Choroid plexus epithelial cell (primary cell): ENCODE results near the gene IFFO2.

Source experiments
- DNase-seq: peaks from one replicate; pipeline ENCODE4 v3.0.0-alpha.2; 2010; ENCODE audit warnings: low read depth
- H3K4me3 ChIP-seq: 2 replicates; pipeline ENCODE4 v1.5.1; 2011; ENCODE audit warnings: low read depth, mild to moderate bottlenecking, control low read depth, low read length, moderate library complexity
- CTCF ChIP-seq: conservative IDR thresholded peaks from 2 replicates; pipeline ENCODE4 v1.5.1; 2011; ENCODE audit warnings: low read depth, mild to moderate bottlenecking, control low read depth, inconsistent platforms, low read length, moderate library complexity

IFFO2 gene

GRCh38 chr1:18861082-18861481, 95.4 kb downstream of the IFFO2 start:
- H3K4me3 ChIP-seq, result no peak overlapping the region
- no peak for TF ChIP-seq CTCF

GRCh38 chr1:18859560-18859959, 96.9 kb downstream of the IFFO2 start, which contains the start of gene TAS1R2:
Gene TAS1R2 (minus strand): TSS chr1:18859660. CDS start chr1:18859660, 0 bp downstream.
- no peak within 1 kb of the TSS for H3K4me3 ChIP-seq
- DNase-seq, result no peak
- no peak for TF ChIP-seq CTCF

More at GRCh38 chr1:18861082-18861481, 95.4 kb downstream of the IFFO2 start:
- no peak for DNase-seq

GRCh38 chr1:18858070-18858688, 98.3 kb downstream of the IFFO2 start:
- H3K4me3 ChIP-seq, result no peak overlapping the region

GRCh38 chr1:18856435-18856834, 100.0 kb downstream of the IFFO2 start:
- H3K4me3 ChIP-seq, result no peak overlapping the region
- no peak for TF ChIP-seq CTCF
- DNase-seq, result no peak

More at GRCh38 chr1:18858070-18858688, 98.3 kb downstream of the IFFO2 start:
- no peak for TF ChIP-seq CTCF
- DNase-seq, result no peak

GRCh38 chr1:18855573-18855972, 100.9 kb downstream of the IFFO2 start:
- DNase-seq, result no peak
- no peak for TF ChIP-seq CTCF

GRCh38 chr1:18854331-18855025, 102.0 kb downstream of the IFFO2 start:
- no peak overlapping the region for H3K4me3 ChIP-seq
- no peak for TF ChIP-seq CTCF
- no peak for DNase-seq

More at GRCh38 chr1:18855573-18855972, 100.9 kb downstream of the IFFO2 start:
- no peak overlapping the region for H3K4me3 ChIP-seq
